Ishikawa (cell line): ENCODE data around the gene URAD.

ENCODE experiments used
- EGR1 ChIP-seq: IDR thresholded peaks from 2 replicates; pipeline ENCODE4 v1.6.1; 2012
- EP300 ChIP-seq: IDR thresholded peaks from 2 replicates; pipeline ENCODE4 v1.6.1; 2012; ENCODE audit warnings: borderline replicate concordance
- TAF1 ChIP-seq: IDR thresholded peaks from 2 replicates; pipeline ENCODE4 v1.6.1; 2012; ENCODE audit warnings: low read depth, mild to moderate bottlenecking
- TCF12 ChIP-seq: IDR thresholded peaks from 2 replicates; pipeline ENCODE4 v1.6.1; 2012; ENCODE audit warnings: low read depth
- TF ChIP-seq, protein P1 (sequence below): IDR thresholded peaks from 2 replicates; pipeline ENCODE4 v1.6.1; 2012

- TF ChIP-seq, protein P1, sequence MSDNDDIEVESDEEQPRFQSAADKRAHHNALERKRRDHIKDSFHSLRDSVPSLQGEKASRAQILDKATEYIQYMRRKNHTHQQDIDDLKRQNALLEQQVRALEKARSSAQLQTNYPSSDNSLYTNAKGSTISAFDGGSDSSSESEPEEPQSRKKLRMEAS, result no peak
- TF ChIP-seq TAF1 (no peak), EGR1 (no peak), TCF12 (no peak), EP300 (no peak)
These were observed 19.2 kb downstream of the URAD start, which contains the start of gene CDX2 for GRCh38 chr13:27969082-27969865.
